ENCODE measurements around the gene PPP1R2B. TPM values are rescaled to one million over a fixed set of nuclear protein-coding genes. Genes with fewer than 3 reads are reported as not detected.

PPP1R2B gene
- 0.06 and 0.15 TPM in 2 replicates for total RNA-seq (ENCODE audit: low replicate concordance)

DNA sequence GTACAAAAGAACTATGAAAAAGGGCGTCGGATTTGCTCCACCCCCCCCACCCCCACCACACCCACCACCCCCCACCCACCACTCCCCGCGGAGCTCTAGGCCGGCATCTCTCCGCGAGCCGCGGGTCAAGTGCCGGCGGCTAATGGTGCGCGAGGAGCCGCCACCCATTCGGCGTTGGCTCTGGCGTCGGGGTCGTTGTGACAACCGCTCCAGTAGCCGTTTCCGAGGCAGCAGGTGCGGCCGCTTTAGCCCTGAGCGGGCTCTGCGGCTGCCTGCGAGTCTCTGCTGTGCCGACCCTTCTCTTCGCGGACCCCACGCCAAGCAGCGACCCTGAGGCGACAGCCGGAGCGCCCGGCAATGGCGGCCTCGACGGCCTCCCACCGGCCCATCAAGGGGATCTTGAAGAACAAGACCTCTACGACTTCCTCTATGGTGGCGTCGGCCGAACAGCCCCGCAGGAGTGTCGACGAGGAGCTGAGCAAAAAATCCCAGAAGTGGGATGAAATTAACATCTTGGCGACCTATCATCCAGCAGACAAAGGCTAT is at the start of gene PPP1R2B:
Gene PPP1R2B, plus strand, starts transcription at position 90 of the 546 bp plus-strand sequence. Its CDS starts 268 bp downstream, at position 358.
- Histone ChIP-seq H3K27me3 (no peaks in the 10 kb centered on the region), H3K79me2 (ENCODE audit: low read depth) (no peaks in the 10 kb centered on the region), H2AFZ (replicated peaks) (no peak within 1 kb of the TSS), H4K20me1 (ENCODE audit: low read depth) (no peaks in the 10 kb centered on the region), H3K36me3 (no peaks in the 10 kb centered on the region), H3F3A (ENCODE audit: low read depth) (no peaks in the 10 kb centered on the region), H3K9ac (no peak within 1 kb of the TSS), H3K27ac (no peak within 1 kb of the TSS), H3K4me1 (no peaks in the 10 kb centered on the region), H3K4me2 (no peak within 1 kb of the TSS), H3K9me3 (ENCODE audit: low read depth) (peaks cover 6% of the 10 kb centered on the region), H3K4me3 (no peak within 1 kb of the TSS)
- H3K27ac Mint-ChIP-seq = no peak within 1 kb of the TSS
- H3K4me3 Mint-ChIP-seq = no peak within 1 kb of the TSS
- no peaks in the 10 kb centered on the region for H3K4me1 Mint-ChIP-seq
- no peak for DNase-seq (ENCODE audit: low spot score)
- peaks cover 2% of the 10 kb centered on the region for H3K27me3 Mint-ChIP-seq (ENCODE audit: insufficient read depth, low read depth)
- H3K9me3 Mint-ChIP-seq = peaks cover 15% of the 10 kb centered on the region
- TF ChIP-seq EZH2 (IDR thresholded peaks at IDR 0.05) (no peak), EZH2phosphoT487 (IDR thresholded peaks at IDR 0.05) (no peak)
- TF ChIP-seq, protein P1, sequence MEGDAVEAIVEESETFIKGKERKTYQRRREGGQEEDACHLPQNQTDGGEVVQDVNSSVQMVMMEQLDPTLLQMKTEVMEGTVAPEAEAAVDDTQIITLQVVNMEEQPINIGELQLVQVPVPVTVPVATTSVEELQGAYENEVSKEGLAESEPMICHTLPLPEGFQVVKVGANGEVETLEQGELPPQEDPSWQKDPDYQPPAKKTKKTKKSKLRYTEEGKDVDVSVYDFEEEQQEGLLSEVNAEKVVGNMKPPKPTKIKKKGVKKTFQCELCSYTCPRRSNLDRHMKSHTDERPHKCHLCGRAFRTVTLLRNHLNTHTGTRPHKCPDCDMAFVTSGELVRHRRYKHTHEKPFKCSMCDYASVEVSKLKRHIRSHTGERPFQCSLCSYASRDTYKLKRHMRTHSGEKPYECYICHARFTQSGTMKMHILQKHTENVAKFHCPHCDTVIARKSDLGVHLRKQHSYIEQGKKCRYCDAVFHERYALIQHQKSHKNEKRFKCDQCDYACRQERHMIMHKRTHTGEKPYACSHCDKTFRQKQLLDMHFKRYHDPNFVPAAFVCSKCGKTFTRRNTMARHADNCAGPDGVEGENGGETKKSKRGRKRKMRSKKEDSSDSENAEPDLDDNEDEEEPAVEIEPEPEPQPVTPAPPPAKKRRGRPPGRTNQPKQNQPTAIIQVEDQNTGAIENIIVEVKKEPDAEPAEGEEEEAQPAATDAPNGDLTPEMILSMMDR (IDR thresholded peaks at IDR 0.05) = no peak
- no peaks in the 10 kb centered on the region for H3K36me3 Mint-ChIP-seq

DNA sequence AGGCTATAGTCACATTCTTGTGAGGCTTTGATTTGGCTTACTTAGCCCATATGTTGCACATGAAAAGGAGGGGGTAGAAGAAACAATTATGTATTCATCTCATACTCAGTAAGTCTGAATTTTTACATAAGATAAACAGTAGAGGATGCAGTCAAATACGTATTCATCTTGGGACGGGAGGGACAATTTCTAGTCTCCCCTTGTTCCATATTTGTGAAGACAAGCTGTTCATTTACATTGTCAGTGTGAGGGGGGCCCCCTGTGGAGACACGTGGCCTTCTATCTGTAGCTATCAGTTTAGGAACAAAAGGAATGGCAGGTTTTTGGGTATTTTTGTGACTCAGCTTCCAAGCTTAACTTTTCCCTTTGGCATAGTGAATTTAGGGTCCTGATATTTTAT is 49.2 kb upstream of the PPP1R2B start:
- no peak overlapping the region for H3K4me3 ChIP-seq
- no peak overlapping the region for H3K27ac ChIP-seq
- peaks cover 6% of the 10 kb centered on the region for H3K9me3 Mint-ChIP-seq
- H3K4me1 ChIP-seq = peaks cover 34% of the 10 kb centered on the region
- no peaks in the 10 kb centered on the region for H3K79me2 ChIP-seq (ENCODE audit: low read depth)
- H3K27me3 ChIP-seq = no peaks in the 10 kb centered on the region
- peak; percentile 64 for DNase-seq (ENCODE audit: low spot score)
- H3K4me2 ChIP-seq = peak overlapping the region; percentile 8
- no peaks in the 10 kb centered on the region for H4K20me1 ChIP-seq (ENCODE audit: low read depth)
- peaks cover 6% of the 10 kb centered on the region for H3F3A ChIP-seq (ENCODE audit: low read depth)
- no peaks in the 10 kb centered on the region for H3K9me3 ChIP-seq (ENCODE audit: low read depth)
- peaks cover 15% of the 10 kb centered on the region for H3K4me1 Mint-ChIP-seq
- H3K27ac Mint-ChIP-seq = no peak overlapping the region
- H3K36me3 Mint-ChIP-seq = no peaks in the 10 kb centered on the region
- H3K9ac ChIP-seq = no peak overlapping the region
- TF ChIP-seq EZH2phosphoT487 (IDR thresholded peaks at IDR 0.05) (no peak), EZH2 (IDR thresholded peaks at IDR 0.05) (no peak)
- TF ChIP-seq, protein P1 (IDR thresholded peaks at IDR 0.05) = no peak
- peaks cover 4% of the 10 kb centered on the region for H3K27me3 Mint-ChIP-seq (ENCODE audit: insufficient read depth, low read depth)
- no peaks in the 10 kb centered on the region for H3K36me3 ChIP-seq
- peak overlapping the region; percentile 14 for H2AFZ ChIP-seq (replicated peaks)
- no peak overlapping the region for H3K4me3 Mint-ChIP-seq

DNA sequence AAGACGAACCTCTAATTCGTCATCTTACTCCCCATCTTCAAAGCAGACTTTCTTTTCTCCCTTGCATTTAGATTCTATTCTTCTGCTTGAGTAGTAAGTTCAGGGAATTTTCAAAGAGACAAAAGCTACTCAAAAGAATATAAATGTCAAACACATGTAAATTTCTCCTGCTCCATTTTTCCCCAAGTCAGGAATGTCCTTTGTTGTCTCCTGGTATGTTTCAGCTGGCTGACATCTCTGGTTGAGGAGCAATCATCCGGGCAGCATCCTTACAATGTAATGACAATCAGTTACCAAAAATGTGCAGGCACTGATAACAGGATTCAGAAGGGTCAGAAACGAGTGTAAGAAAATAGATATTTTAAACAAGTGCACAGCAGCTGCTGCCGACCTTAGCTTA is 47.6 kb upstream of the PPP1R2B start:
- Histone ChIP-seq H3F3A (ENCODE audit: low read depth) (peaks cover 6% of the 10 kb centered on the region), H3K9ac (no peak overlapping the region), H3K36me3 (no peaks in the 10 kb centered on the region), H3K79me2 (ENCODE audit: low read depth) (no peaks in the 10 kb centered on the region), H2AFZ (replicated peaks) (no peak overlapping the region), H3K4me2 (no peak overlapping the region), H3K27ac (no peak overlapping the region), H3K4me3 (no peak overlapping the region), H3K4me1 (peaks cover 34% of the 10 kb centered on the region), H3K27me3 (no peaks in the 10 kb centered on the region), H4K20me1 (ENCODE audit: low read depth) (no peaks in the 10 kb centered on the region), H3K9me3 (ENCODE audit: low read depth) (no peaks in the 10 kb centered on the region)
- Mint-ChIP-seq H3K27ac (no peak overlapping the region), H3K4me3 (no peak overlapping the region), H3K27me3 (ENCODE audit: insufficient read depth, low read depth) (peaks cover 4% of the 10 kb centered on the region), H3K9me3 (peaks cover 9% of the 10 kb centered on the region), H3K36me3 (no peaks in the 10 kb centered on the region), H3K4me1 (peaks cover 15% of the 10 kb centered on the region)
- TF ChIP-seq EZH2 (IDR thresholded peaks at IDR 0.05) = no peak
- TF ChIP-seq, protein P1 (IDR thresholded peaks at IDR 0.05) = no peak
- no peak for TF ChIP-seq EZH2phosphoT487 (IDR thresholded peaks at IDR 0.05)
- DNase-seq (ENCODE audit: low spot score) = peak; percentile 40
